Caco-2 (cell line): ENCODE results near the gene TPK1. TPM values are rescaled to one million over a fixed set of nuclear protein-coding genes. Genes with fewer than 3 reads are reported as not detected.
A peak's percentile ranks its signal among the peaks of the same experiment; 100 is the strongest.

Source experiments
- BruUV-seq: library from RNA; stranded (reverse); fragments of 400-500 nt; replicated peaks from 2 replicates; lab custom pipeline; 2021; lab: Mats Ljungman, UMichigan
- CTCF ChIA-PET: fragments of 300-600 bp; sonication (Branson Sonifier 250); formaldehyde crosslinking; loops from one replicate; lab custom pipeline; 2022; ENCODE audit warnings: antibody characterized with exemption; lab: Charles Lee
- POLR2A ChIA-PET: fragments of 300-600 bp; sonication (Branson Sonifier 250); formaldehyde crosslinking; loops from one replicate; lab custom pipeline; 2022; ENCODE audit warnings: antibody characterized with exemption; lab: Charles Lee
- DNase-seq, 2 experiments: peaks; one replicate each; pipeline versions ENCODE4 v3.0.0 to v3.0.0-alpha.2; 2020 to 2022
- H3K27me3 ChIP-seq: replicated peaks from 2 replicates; pipeline ENCODE4 v1.6.0; 2011; ENCODE audit warnings: low read length; ENCODE audit not compliant: control insufficient read depth, insufficient read depth
- H3K36me3 ChIP-seq: 2 replicates; pipeline ENCODE4 v1.5.1; 2011; ENCODE audit warnings: low read length; ENCODE audit not compliant: control insufficient read depth, insufficient read depth
- H3K4me1 ChIP-seq: fragments of 250-450 bp; sonication (Bioruptor Pico); 2 replicates; pipeline ENCODE4 v1.5.1; 2020; ENCODE audit warnings: mild to moderate bottlenecking
- H3K4me3 ChIP-seq: 2 replicates; pipeline ENCODE4 v1.5.1; 2011; ENCODE audit warnings: low read depth, mild to moderate bottlenecking, control low read depth, low read length
- H3K9me3 ChIP-seq: fragments of 250-450 bp; sonication (Bioruptor Pico); 2 replicates; pipeline ENCODE4 v1.5.1; 2020; ENCODE audit warnings: mild to moderate bottlenecking, moderate library complexity
- H3K27ac Mint-ChIP-seq: one replicate; pipeline ENCODE4 v1.8.0; 2022; ENCODE audit warnings: mixed read lengths; ENCODE audit not compliant: unreplicated experiment
- H3K27me3 Mint-ChIP-seq: one replicate; pipeline ENCODE4 v1.8.0; 2022; ENCODE audit warnings: mixed read lengths; ENCODE audit not compliant: insufficient read depth, unreplicated experiment
- H3K36me3 Mint-ChIP-seq: one replicate; pipeline ENCODE4 v1.8.0; 2022; ENCODE audit warnings: mild to moderate bottlenecking, mixed read lengths; ENCODE audit not compliant: insufficient read depth, unreplicated experiment
- H3K4me1 Mint-ChIP-seq: one replicate; pipeline ENCODE4 v1.8.0; 2022; ENCODE audit warnings: low read depth, mixed read lengths; ENCODE audit not compliant: unreplicated experiment
- H3K4me3 Mint-ChIP-seq: one replicate; pipeline ENCODE4 v1.8.0; 2022; ENCODE audit warnings: mild to moderate bottlenecking, moderate library complexity, mixed read lengths; ENCODE audit not compliant: unreplicated experiment
- H3K9me3 Mint-ChIP-seq: one replicate; pipeline ENCODE4 v1.8.0; 2022; ENCODE audit warnings: mixed read lengths; ENCODE audit not compliant: unreplicated experiment
- intact Hi-C: fragments of 100-400 bp; cut with micrococcal nuclease; formaldehyde crosslinking; loops from one replicate; pipeline ENCODE4 v1.10.0; 2022; ENCODE audit not compliant: unreplicated experiment
- total RNA-seq: library from RNA; stranded (reverse); gene quantifications from 2 replicates; pipeline ENCODE4 v1.2.3, GENCODE V29; 2022
- TF ChIP-seq, protein P1 (sequence below), 2 experiments: fragments of 200-600 bp in 1 of 2; IDR thresholded peaks; 1 replicate in 1 of 2; 2 replicates in 1 of 2; pipeline versions ENCODE4 v1.5.1 to v1.8.0; 2011 to 2022; ENCODE audit warnings: antibody characterized with exemption in 1 of 2, control low read depth in 1 of 2, inconsistent platforms in 1 of 2, low read depth in 1 of 2, low read length in 1 of 2, mild to moderate bottlenecking in 1 of 2, moderate library complexity in 1 of 2; ENCODE audit not compliant: insufficient read depth in 1 of 2, severe bottlenecking in 1 of 2, unreplicated experiment in 1 of 2

TPK1 gene
- total RNA-seq, 1 experiment from 2014 or later: 86.6 TPM

GRCh38 chr7:144516729-144517525 lies 318.9 kb downstream of the TPK1 start:
- Mint-ChIP-seq H3K9me3 (no peaks in the 10 kb centered on the region), H3K4me3 (no peak overlapping the region), H3K27ac (no peak overlapping the region), H3K4me1 (no peaks in the 10 kb centered on the region), H3K27me3 (no peaks in the 10 kb centered on the region), H3K36me3 (peaks cover 19% of the 10 kb centered on the region)
- BruUV-seq: no TSS peak
- no peaks in the 10 kb centered on the region for H3K36me3 ChIP-seq
- CTCF ChIA-PET: no interaction called here
- no peaks in the 10 kb centered on the region for H3K4me1 ChIP-seq
- intact Hi-C loops: loop anchor here (10.0 kb wide), 1 partner anchor 138 kb away; no protein-coding TSS in a partner anchor
- TF ChIP-seq, protein P1, sequence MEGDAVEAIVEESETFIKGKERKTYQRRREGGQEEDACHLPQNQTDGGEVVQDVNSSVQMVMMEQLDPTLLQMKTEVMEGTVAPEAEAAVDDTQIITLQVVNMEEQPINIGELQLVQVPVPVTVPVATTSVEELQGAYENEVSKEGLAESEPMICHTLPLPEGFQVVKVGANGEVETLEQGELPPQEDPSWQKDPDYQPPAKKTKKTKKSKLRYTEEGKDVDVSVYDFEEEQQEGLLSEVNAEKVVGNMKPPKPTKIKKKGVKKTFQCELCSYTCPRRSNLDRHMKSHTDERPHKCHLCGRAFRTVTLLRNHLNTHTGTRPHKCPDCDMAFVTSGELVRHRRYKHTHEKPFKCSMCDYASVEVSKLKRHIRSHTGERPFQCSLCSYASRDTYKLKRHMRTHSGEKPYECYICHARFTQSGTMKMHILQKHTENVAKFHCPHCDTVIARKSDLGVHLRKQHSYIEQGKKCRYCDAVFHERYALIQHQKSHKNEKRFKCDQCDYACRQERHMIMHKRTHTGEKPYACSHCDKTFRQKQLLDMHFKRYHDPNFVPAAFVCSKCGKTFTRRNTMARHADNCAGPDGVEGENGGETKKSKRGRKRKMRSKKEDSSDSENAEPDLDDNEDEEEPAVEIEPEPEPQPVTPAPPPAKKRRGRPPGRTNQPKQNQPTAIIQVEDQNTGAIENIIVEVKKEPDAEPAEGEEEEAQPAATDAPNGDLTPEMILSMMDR (IDR thresholded peaks at IDR 0.05; ENCODE audit: insufficient read depth in 1 of 2, low read depth in 1 of 2, low read length in 1 of 2, severe bottlenecking in 1 of 2, unreplicated experiment in 1 of 2): no peak
- H3K27me3 ChIP-seq: no peaks in the 10 kb centered on the region
- POLR2A ChIA-PET: no interaction called here
- H3K9me3 ChIP-seq: no peaks in the 10 kb centered on the region
- H3K4me3 ChIP-seq: no peak overlapping the region
- no peak for DNase-seq

DNA sequence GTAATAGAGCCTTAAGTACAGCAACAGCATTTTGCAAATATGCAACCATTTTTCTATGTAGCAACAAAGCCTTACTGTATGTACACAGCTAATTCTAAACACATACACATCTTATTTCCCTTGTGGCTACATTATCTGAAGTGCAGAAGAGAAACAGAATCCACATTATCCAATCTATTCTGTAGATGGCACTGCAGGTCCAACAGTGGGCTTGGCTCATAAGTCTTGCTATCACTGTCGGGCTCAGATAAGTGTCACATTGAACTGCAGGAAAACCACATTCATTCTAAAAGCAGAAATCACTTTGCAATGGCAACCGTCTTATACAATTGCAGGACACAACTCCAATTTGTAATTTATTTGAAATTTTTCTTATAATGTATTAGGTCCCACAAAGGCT lies 322.5 kb downstream of the TPK1 start:
- Mint-ChIP-seq H3K36me3 (peaks cover 18% of the 10 kb centered on the region), H3K27me3 (no peaks in the 10 kb centered on the region), H3K4me1 (no peaks in the 10 kb centered on the region), H3K27ac (no peak overlapping the region), H3K9me3 (no peaks in the 10 kb centered on the region), H3K4me3 (no peak overlapping the region)
- no peaks in the 10 kb centered on the region for H3K27me3 ChIP-seq
- H3K4me1 ChIP-seq: no peaks in the 10 kb centered on the region
- no peaks in the 10 kb centered on the region for H3K9me3 ChIP-seq
- BruUV-seq: no TSS peak
- H3K4me3 ChIP-seq: no peak overlapping the region
- CTCF ChIA-PET: interaction anchor here (0.6 kb wide), 1 partner anchor 550 kb away, joined by 7 read pairs; no protein-coding TSS in a partner anchor
- no peaks in the 10 kb centered on the region for H3K36me3 ChIP-seq
- intact Hi-C loops: loop anchor here (1.0 to 10.0 kb wide), 5 partner anchors 141 to 524 kb away; no protein-coding TSS in a partner anchor
- TF ChIP-seq, protein P1 (IDR thresholded peaks at IDR 0.05; ENCODE audit: insufficient read depth in 1 of 2, low read depth in 1 of 2, low read length in 1 of 2, severe bottlenecking in 1 of 2, unreplicated experiment in 1 of 2): peak in 1 of 2 experiments; percentile 61
- peak in 1 of 2 experiments; percentile 39 for DNase-seq
- POLR2A ChIA-PET: no interaction called here

DNA sequence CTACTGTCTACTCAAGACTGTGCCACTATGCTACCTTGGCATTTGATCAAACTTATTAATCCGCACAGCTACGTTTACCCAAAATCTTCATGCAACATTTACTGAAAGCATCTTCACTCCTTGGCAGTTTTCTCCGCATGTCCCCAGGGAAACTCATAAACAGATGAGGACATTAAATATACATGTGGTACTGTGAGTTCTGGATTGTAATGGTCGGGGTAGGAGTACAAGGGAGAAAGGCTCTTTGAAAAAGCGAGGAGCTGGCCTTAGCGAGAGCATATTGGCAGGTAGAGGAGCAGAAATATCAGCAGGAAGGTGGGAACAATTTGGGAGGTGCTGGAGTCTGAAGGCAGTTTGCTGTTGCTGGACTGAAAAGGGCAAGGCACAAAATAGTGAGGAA lies 325.2 kb downstream of the TPK1 start:
- ChIA-PET CTCF (no interaction called here), POLR2A (no interaction called here)
- Mint-ChIP-seq H3K4me1 (no peaks in the 10 kb centered on the region), H3K27ac (no peak overlapping the region), H3K36me3 (peaks cover 18% of the 10 kb centered on the region), H3K4me3 (no peak overlapping the region), H3K27me3 (no peaks in the 10 kb centered on the region), H3K9me3 (no peaks in the 10 kb centered on the region)
- H3K9me3 ChIP-seq: no peaks in the 10 kb centered on the region
- intact Hi-C loops: loop anchor here (5.0 to 10.0 kb wide), 3 partner anchors 144 to 507 kb away; no protein-coding TSS in a partner anchor
- no peak overlapping the region for H3K4me3 ChIP-seq
- no TSS peak for BruUV-seq
- TF ChIP-seq, protein P1 (IDR thresholded peaks at IDR 0.05; ENCODE audit: insufficient read depth in 1 of 2, low read depth in 1 of 2, low read length in 1 of 2, severe bottlenecking in 1 of 2, unreplicated experiment in 1 of 2): no peak
- no peaks in the 10 kb centered on the region for H3K4me1 ChIP-seq
- H3K27me3 ChIP-seq: no peaks in the 10 kb centered on the region
- H3K36me3 ChIP-seq: no peaks in the 10 kb centered on the region
- no peak for DNase-seq
